HCT116 (cell line): ENCODE measurements around the gene PWWP2B. TPM values are rescaled to one million over a fixed set of nuclear protein-coding genes. Genes with fewer than 3 reads are reported as not detected.

ENCODE experiments used
- ATAC-seq: fragments of 200-7000 bp; cut with Tn5 transposase; 2 replicates; pipeline ENCODE4 v1.9.1; 2020; ENCODE audit warnings: mild to moderate bottlenecking, moderate library complexity
- BruUV-seq: library from RNA; stranded (reverse); fragments of 400-500 nt; replicated peaks from 2 replicates; lab custom pipeline; 2021; lab: Mats Ljungman, UMichigan
- CTCF ChIA-PET: fragments of 300-600 bp; sonication (Branson Sonifier 250); formaldehyde crosslinking; loops from one replicate; lab custom pipeline; 2021; ENCODE audit warnings: antibody characterized with exemption; lab: Charles Lee
- POLR2A ChIA-PET: fragments of 300-600, 350-600 bp; sonication (Branson Sonifier 250); formaldehyde crosslinking; loops from one replicate; lab custom pipeline; 2021; ENCODE audit warnings: antibody characterized with exemption; lab: Charles Lee
- RAD21 ChIA-PET, 2 experiments: fragments of 300-600 bp; sonication (Branson Sonifier 250); formaldehyde crosslinking; loops; one replicate each; lab custom pipeline; 2023; ENCODE audit warnings: low total read pairs in 2 of 2; ENCODE audit not compliant: uncharacterized antibody in 2 of 2, unreplicated experiment in 2 of 2, low non-redundant PET in 1 of 2; lab: Charles Lee
- DNase-seq: peaks from one replicate; pipeline ENCODE4 v3.0.0-alpha.2; 2010; ENCODE audit warnings: low read depth, low spot score
- H2AFZ ChIP-seq: fragments of 200-600 bp; shearing (Covaris generic), sonication (generic); 2 replicates; pipeline ENCODE4 v1.6.1; 2017; ENCODE audit warnings: low read depth, mixed run types, mixed read lengths, antibody characterized with exemption, low read length; ENCODE audit not compliant: poor library complexity, severe bottlenecking
- H3K27ac ChIP-seq: 2 replicates; pipeline ENCODE4 v1.5.1; 2012; ENCODE audit warnings: low read depth, low read length
- H3K27me3 ChIP-seq: fragments of 200-600 bp; sonication (generic); 2 replicates; pipeline ENCODE4 v1.6.1; 2016; ENCODE audit warnings: mixed run types, low read length, mixed read lengths; ENCODE audit not compliant: insufficient read depth
- H3K36me3 ChIP-seq, 2 experiments: fragments of 200-500 bp in 1 of 2; fragments of 200-600 bp in 1 of 2; sonication (Bioruptor generic) in 1 of 2; sonication (generic) in 1 of 2; 2 replicates each; pipeline versions ENCODE4 v1.5.1 to v1.6.1; 2014 to 2016; ENCODE audit warnings: low read length in 2 of 2, inconsistent platforms in 1 of 2, mixed read lengths in 1 of 2, mixed run types in 1 of 2; ENCODE audit not compliant: insufficient read depth in 2 of 2, control insufficient read depth in 1 of 2
- H3K4me1 ChIP-seq, 2 experiments: fragments of 200-600 bp in 1 of 2; sonication (generic) in 1 of 2; 2 replicates each; pipeline versions ENCODE4 v1.5.1 to v1.6.1; 2012 to 2017; ENCODE audit warnings: low read length in 2 of 2, inconsistent platforms in 1 of 2, mild to moderate bottlenecking in 1 of 2, mixed read lengths in 1 of 2, mixed run types in 1 of 2, moderate library complexity in 1 of 2; ENCODE audit not compliant: insufficient read depth in 2 of 2, control insufficient read depth in 1 of 2
- H3K4me2 ChIP-seq: fragments of 200-600 bp; sonication (generic); 2 replicates; pipeline ENCODE4 v1.6.1; 2017; ENCODE audit warnings: mixed run types, low read length, mixed read lengths
- H3K4me3 ChIP-seq, 2 experiments: fragments of 200-600 bp in 1 of 2; sonication (generic) in 1 of 2; replicated peaks in 1 of 2; 2 replicates each; pipeline ENCODE4 v1.5.1; 2011 to 2016; ENCODE audit warnings: low read length in 2 of 2, control low read depth in 1 of 2, low read depth in 1 of 2, mild to moderate bottlenecking in 1 of 2, mixed read lengths in 1 of 2, mixed run types in 1 of 2
- H3K79me2 ChIP-seq: fragments of 200-600 bp; sonication (generic); 2 replicates; pipeline ENCODE4 v1.6.1; 2017; ENCODE audit warnings: mild to moderate bottlenecking, mixed run types, low read length, moderate library complexity, mixed read lengths; ENCODE audit not compliant: insufficient read depth
- H3K9ac ChIP-seq: fragments of 200-600 bp; sonication (generic); 2 replicates; pipeline ENCODE4 v1.6.1; 2016; ENCODE audit warnings: low read length, mixed read lengths
- H3K9me2 ChIP-seq: fragments of 200-600 bp; sonication (generic), shearing (Covaris generic); 2 replicates; pipeline ENCODE4 v1.6.1; 2017; ENCODE audit warnings: mixed run types, mild to moderate bottlenecking, moderate library complexity; ENCODE audit not compliant: insufficient read depth
- H3K9me3 ChIP-seq, 2 experiments: fragments of 200-500 bp in 1 of 2; fragments of 200-600 bp in 1 of 2; sonication (Bioruptor generic) in 1 of 2; sonication (generic) in 1 of 2; 2 replicates each; pipeline ENCODE4 v1.6.1; 2014 to 2017; ENCODE audit warnings: low read length in 2 of 2, mixed read lengths in 2 of 2, inconsistent platforms in 1 of 2, low read depth in 1 of 2, mild to moderate bottlenecking in 1 of 2, mixed run types in 1 of 2, moderate library complexity in 1 of 2; ENCODE audit not compliant: control insufficient read depth in 1 of 2, insufficient read depth in 1 of 2
- H4K20me1 ChIP-seq: fragments of 200-600 bp; sonication (generic), shearing (Covaris generic); 2 replicates; pipeline ENCODE4 v1.6.1; 2017; ENCODE audit warnings: mixed run types, mild to moderate bottlenecking, moderate library complexity; ENCODE audit not compliant: insufficient read depth
- CBX3 ChIP-seq: IDR thresholded peaks from 2 replicates; pipeline ENCODE4 v1.6.1; 2012; ENCODE audit warnings: low read depth
- CEBPB ChIP-seq: IDR thresholded peaks from 2 replicates; pipeline ENCODE4 v1.6.1; 2012; ENCODE audit warnings: low read depth
- EGR1 ChIP-seq: IDR thresholded peaks from 2 replicates; pipeline ENCODE4 v1.6.1; 2012; ENCODE audit warnings: low read depth
- EZH2 ChIP-seq: fragments of 200-600 bp; sonication (generic); IDR thresholded peaks from 2 replicates; pipeline ENCODE4 v1.6.1; 2017; ENCODE audit warnings: antibody characterized with exemption, mixed run types
- EZH2phosphoT487 ChIP-seq: fragments of 200-600 bp; IDR thresholded peaks from 2 replicates; pipeline ENCODE4 v1.6.1; 2018; ENCODE audit warnings: antibody characterized with exemption, borderline replicate concordance
- JUND ChIP-seq: IDR thresholded peaks from 2 replicates; pipeline ENCODE4 v1.6.1; 2012
- POLR2A ChIP-seq: IDR thresholded peaks from 2 replicates; pipeline ENCODE4 v1.7.0; 2011; ENCODE audit warnings: borderline replicate concordance; ENCODE audit not compliant: insufficient read depth, insufficient read length; ENCODE audit errors: extremely low read depth
- POLR2AphosphoS5 ChIP-seq: IDR thresholded peaks from 2 replicates; pipeline ENCODE4 v1.6.1; 2011; ENCODE audit warnings: mild to moderate bottlenecking, low read depth, low read length, moderate library complexity
- RAD21 ChIP-seq: IDR thresholded peaks from 2 replicates; pipeline ENCODE4 v1.6.1; 2012; ENCODE audit warnings: low read depth, mild to moderate bottlenecking
- SIN3A ChIP-seq: IDR thresholded peaks from 2 replicates; pipeline ENCODE4 v1.6.1; 2012; ENCODE audit warnings: low read depth
- SP1 ChIP-seq: IDR thresholded peaks from 2 replicates; pipeline ENCODE4 v1.6.1; 2012; ENCODE audit warnings: low read depth
- SRF ChIP-seq: IDR thresholded peaks from 2 replicates; pipeline ENCODE4 v1.6.1; 2012; ENCODE audit warnings: low read depth
- YY1 ChIP-seq: IDR thresholded peaks from 2 replicates; pipeline ENCODE4 v1.6.1; 2011; ENCODE audit warnings: low read length, low read depth, moderate library complexity, mild to moderate bottlenecking; ENCODE audit not compliant: insufficient replicate concordance; ENCODE audit errors: extremely low read depth
- ZNF274 ChIP-seq: fragments of 200-500 bp; sonication (Bioruptor generic); IDR thresholded peaks from 2 replicates; pipeline ENCODE4 v1.6.1; 2014; ENCODE audit warnings: mild to moderate bottlenecking, low read depth, low read length, inconsistent platforms
- intact Hi-C: fragments of 100-400 bp; cut with micrococcal nuclease; formaldehyde crosslinking; loops from 2 replicates; pipeline ENCODE4 v1.10.0; 2022
- total RNA-seq: library from RNA; stranded (reverse); gene quantifications from one replicate; pipeline ENCODE4 v1.2.1, GENCODE V29; 2021; ENCODE audit not compliant: unreplicated experiment
- TF ChIP-seq, protein P1 (sequence below): IDR thresholded peaks from 2 replicates; pipeline ENCODE4 v1.6.1; 2012
- TF ChIP-seq, protein P2 (sequence below): IDR thresholded peaks from 2 replicates; pipeline ENCODE4 v1.6.1; 2012
- TF ChIP-seq, protein P3 (sequence below), 3 experiments: fragments of 200-600 bp in 1 of 3; sonication (generic) in 1 of 3; IDR thresholded peaks in 2 of 3; conservative IDR thresholded peaks in 1 of 3; 2 replicates each; pipeline ENCODE4 v1.5.1; 2012 to 2017; ENCODE audit warnings: low read depth in 2 of 3, low read length in 2 of 3, antibody characterized with exemption in 1 of 3, borderline replicate concordance in 1 of 3, control low read depth in 1 of 3, mild to moderate bottlenecking in 1 of 3, mixed read lengths in 1 of 3, mixed run types in 1 of 3, moderate library complexity in 1 of 3; ENCODE audit not compliant: insufficient read depth in 1 of 3

Gene PWWP2B
- total RNA-seq, 1 experiment from 2014 or later = 13.9 TPM

DNA sequence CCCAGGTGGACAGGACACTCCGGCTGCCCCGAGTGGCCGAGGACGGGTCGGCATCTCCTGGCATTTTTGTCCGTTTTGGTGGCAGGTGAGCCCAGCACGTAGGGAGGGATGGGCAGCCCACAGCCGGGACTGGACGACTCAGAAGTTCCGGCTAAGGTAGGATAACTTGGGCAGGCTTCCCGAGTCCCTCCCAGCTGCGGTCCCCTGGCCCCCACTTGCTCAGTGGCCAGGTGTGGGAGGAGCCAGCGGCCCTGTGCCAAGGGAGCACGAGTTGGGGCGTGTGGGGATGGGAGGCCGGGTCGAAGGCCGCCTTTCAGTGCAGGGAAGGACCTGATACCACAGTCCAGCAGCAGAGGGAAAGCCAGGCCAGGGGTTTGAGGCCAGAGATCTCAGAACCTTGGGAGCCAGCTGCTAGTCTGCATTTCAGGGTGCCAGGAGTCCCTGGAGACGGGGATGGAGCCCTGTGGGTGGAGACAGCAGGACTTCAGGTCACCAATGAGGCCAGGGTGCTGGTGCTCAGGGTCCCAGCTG is 58.5 kb downstream of the PWWP2B start:
- Histone ChIP-seq H3K79me2 (no peaks in the 10 kb centered on the region), H3K27me3 (no peaks in the 10 kb centered on the region), H3K9me3 (no peaks in the 10 kb centered on the region), H4K20me1 (no peaks in the 10 kb centered on the region), H3K4me3 (no peak overlapping the region), H2AFZ (no peak overlapping the region), H3K9me2 (no peaks in the 10 kb centered on the region), H3K36me3 (no peaks in the 10 kb centered on the region), H3K27ac (no peak overlapping the region), H3K4me2 (no peak overlapping the region), H3K9ac (no peak overlapping the region), H3K4me1 (peaks cover 8% of the 10 kb centered on the region in 2 experiments; a peak in 3 of 4 replicates)
- ATAC-seq = no peak
- no peak for DNase-seq
- POLR2A ChIA-PET = no interaction called here
- intact Hi-C loops = loop anchor here (5.0 kb wide), 1 partner anchor 82 kb away; the partner anchor contains the start of gene INPP5A
- CTCF ChIA-PET = no interaction called here
- RAD21 ChIA-PET = no interaction called here
- no TSS peak for BruUV-seq
- TF ChIP-seq, protein P1, sequence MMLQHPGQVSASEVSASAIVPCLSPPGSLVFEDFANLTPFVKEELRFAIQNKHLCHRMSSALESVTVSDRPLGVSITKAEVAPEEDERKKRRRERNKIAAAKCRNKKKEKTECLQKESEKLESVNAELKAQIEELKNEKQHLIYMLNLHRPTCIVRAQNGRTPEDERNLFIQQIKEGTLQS = no peak
- no peak for TF ChIP-seq POLR2A
- no peak for TF ChIP-seq CEBPB
- TF ChIP-seq, protein P2, sequence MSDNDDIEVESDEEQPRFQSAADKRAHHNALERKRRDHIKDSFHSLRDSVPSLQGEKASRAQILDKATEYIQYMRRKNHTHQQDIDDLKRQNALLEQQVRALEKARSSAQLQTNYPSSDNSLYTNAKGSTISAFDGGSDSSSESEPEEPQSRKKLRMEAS = no peak
- TF ChIP-seq YY1 = no peak
- TF ChIP-seq POLR2AphosphoS5 = no peak
- no peak for TF ChIP-seq SP1
- no peak for TF ChIP-seq ZNF274
- no peak for TF ChIP-seq RAD21
- TF ChIP-seq JUND = no peak
- TF ChIP-seq EZH2phosphoT487 = no peak
- TF ChIP-seq SRF = no peak
- no peak for TF ChIP-seq CBX3
- TF ChIP-seq SIN3A = no peak
- TF ChIP-seq EZH2 = no peak
- TF ChIP-seq, protein P3, sequence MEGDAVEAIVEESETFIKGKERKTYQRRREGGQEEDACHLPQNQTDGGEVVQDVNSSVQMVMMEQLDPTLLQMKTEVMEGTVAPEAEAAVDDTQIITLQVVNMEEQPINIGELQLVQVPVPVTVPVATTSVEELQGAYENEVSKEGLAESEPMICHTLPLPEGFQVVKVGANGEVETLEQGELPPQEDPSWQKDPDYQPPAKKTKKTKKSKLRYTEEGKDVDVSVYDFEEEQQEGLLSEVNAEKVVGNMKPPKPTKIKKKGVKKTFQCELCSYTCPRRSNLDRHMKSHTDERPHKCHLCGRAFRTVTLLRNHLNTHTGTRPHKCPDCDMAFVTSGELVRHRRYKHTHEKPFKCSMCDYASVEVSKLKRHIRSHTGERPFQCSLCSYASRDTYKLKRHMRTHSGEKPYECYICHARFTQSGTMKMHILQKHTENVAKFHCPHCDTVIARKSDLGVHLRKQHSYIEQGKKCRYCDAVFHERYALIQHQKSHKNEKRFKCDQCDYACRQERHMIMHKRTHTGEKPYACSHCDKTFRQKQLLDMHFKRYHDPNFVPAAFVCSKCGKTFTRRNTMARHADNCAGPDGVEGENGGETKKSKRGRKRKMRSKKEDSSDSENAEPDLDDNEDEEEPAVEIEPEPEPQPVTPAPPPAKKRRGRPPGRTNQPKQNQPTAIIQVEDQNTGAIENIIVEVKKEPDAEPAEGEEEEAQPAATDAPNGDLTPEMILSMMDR (IDR thresholded peaks at IDR 0.05 in 2 of 3, conservative IDR thresholded peaks at IDR 0.05 in 1 of 3; ENCODE audit: borderline replicate concordance in 1 of 3, insufficient read depth in 1 of 3, low read depth in 2 of 3, low read length in 2 of 3) = no peak
- no peak for TF ChIP-seq EGR1
